Osteoblast (primary cell): Measurements from ENCODE around the gene KAZN. TPM values are rescaled to one million over a fixed set of nuclear protein-coding genes. Genes with fewer than 3 reads are reported as not detected.

Experiments used
- DNase-seq: peaks from one replicate; pipeline ENCODE4 v3.0.0; 2011; ENCODE audit warnings: low spot score, mixed read lengths; ENCODE audit not compliant: insufficient read length; ENCODE audit errors: missing footprints
- H2AFZ ChIP-seq: 2 replicates; pipeline ENCODE4 v1.6.0; 2011; ENCODE audit warnings: mild to moderate bottlenecking, low read length
- H3K27ac ChIP-seq: 2 replicates; pipeline ENCODE4 v1.5.1; 2011; ENCODE audit warnings: mild to moderate bottlenecking, low read depth, low read length, moderate library complexity
- H3K27me3 ChIP-seq: 2 replicates; pipeline ENCODE4 v1.6.0; 2012; ENCODE audit warnings: mild to moderate bottlenecking, control low read depth, inconsistent platforms, low read length, moderate library complexity; ENCODE audit not compliant: insufficient read depth
- H3K36me3 ChIP-seq: 2 replicates; pipeline ENCODE4 v1.5.1; 2011; ENCODE audit warnings: mild to moderate bottlenecking, low read length, control low read depth, moderate library complexity; ENCODE audit not compliant: insufficient read depth
- H3K4me1 ChIP-seq: 2 replicates; pipeline ENCODE4 v1.5.1; 2011; ENCODE audit warnings: mild to moderate bottlenecking, low read length, control low read depth, moderate library complexity; ENCODE audit not compliant: insufficient read depth
- H3K4me2 ChIP-seq: 2 replicates; pipeline ENCODE4 v1.6.0; 2011; ENCODE audit warnings: mild to moderate bottlenecking, low read length; ENCODE audit not compliant: insufficient read depth
- H3K4me3 ChIP-seq: fragments of 200-600 bp; sonication (generic); 3 replicates; pipeline ENCODE4 v1.5.1; 2012; ENCODE audit warnings: mild to moderate bottlenecking, low read length, inconsistent platforms; ENCODE audit not compliant: insufficient read depth
- H3K79me2 ChIP-seq: 2 replicates; pipeline ENCODE4 v1.6.0; 2012; ENCODE audit warnings: mild to moderate bottlenecking, low read length, control low read depth, inconsistent platforms; ENCODE audit not compliant: insufficient read depth
- H3K9me3 ChIP-seq: 2 replicates; pipeline ENCODE4 v1.5.1; 2011; ENCODE audit warnings: low read depth, low read length, control low read depth
- H4K20me1 ChIP-seq: 2 replicates; pipeline ENCODE4 v1.6.0; 2012; ENCODE audit warnings: mild to moderate bottlenecking, low read length, control low read depth; ENCODE audit not compliant: insufficient read depth
- total RNA-seq: library from RNA; depleted of rRNA; stranded (reverse); fragments of >200 nt; gene quantifications from 2 replicates; pipeline ENCODE4 v1.2.3, GENCODE V29; 2012
- TF ChIP-seq, protein P1 (sequence below): IDR thresholded peaks from 2 replicates; pipeline ENCODE4 v1.5.1; 2011; ENCODE audit warnings: mild to moderate bottlenecking, low read depth, low read length, moderate library complexity; ENCODE audit errors: extremely low read depth

Gene KAZN
- total RNA-seq, 1 donor: 9.0 TPM

DNA sequence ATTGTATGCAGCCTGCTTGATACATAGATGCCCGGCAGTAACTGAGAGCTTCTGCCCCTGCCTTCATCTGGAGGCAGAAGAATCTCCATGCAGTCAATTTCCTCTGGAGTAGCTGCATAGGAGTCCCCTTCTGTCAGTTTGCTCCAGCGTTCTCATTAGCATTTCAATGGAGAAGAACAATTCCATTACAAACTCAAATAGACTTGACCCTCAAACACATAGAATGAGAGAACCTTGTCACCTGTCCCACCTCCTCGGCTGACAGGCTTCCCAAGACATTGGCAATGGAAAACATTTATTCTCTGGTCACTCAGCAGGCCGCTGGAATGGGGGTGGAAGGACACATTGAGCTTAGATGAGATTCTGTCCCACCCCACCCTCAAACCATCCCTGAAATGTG, 509.4 kb downstream of the KAZN start:
- Histone ChIP-seq H3K9me3 (no peaks in the 10 kb centered on the region), H3K4me3 (no peak overlapping the region), H2AFZ (no peak overlapping the region), H3K79me2 (no peaks in the 10 kb centered on the region), H3K27ac (no peak overlapping the region), H3K4me1 (no peaks in the 10 kb centered on the region), H3K36me3 (no peaks in the 10 kb centered on the region), H4K20me1 (no peaks in the 10 kb centered on the region), H3K27me3 (no peaks in the 10 kb centered on the region), H3K4me2 (no peak overlapping the region)
- no peak for DNase-seq
- TF ChIP-seq, protein P1, sequence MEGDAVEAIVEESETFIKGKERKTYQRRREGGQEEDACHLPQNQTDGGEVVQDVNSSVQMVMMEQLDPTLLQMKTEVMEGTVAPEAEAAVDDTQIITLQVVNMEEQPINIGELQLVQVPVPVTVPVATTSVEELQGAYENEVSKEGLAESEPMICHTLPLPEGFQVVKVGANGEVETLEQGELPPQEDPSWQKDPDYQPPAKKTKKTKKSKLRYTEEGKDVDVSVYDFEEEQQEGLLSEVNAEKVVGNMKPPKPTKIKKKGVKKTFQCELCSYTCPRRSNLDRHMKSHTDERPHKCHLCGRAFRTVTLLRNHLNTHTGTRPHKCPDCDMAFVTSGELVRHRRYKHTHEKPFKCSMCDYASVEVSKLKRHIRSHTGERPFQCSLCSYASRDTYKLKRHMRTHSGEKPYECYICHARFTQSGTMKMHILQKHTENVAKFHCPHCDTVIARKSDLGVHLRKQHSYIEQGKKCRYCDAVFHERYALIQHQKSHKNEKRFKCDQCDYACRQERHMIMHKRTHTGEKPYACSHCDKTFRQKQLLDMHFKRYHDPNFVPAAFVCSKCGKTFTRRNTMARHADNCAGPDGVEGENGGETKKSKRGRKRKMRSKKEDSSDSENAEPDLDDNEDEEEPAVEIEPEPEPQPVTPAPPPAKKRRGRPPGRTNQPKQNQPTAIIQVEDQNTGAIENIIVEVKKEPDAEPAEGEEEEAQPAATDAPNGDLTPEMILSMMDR: no peak

DNA sequence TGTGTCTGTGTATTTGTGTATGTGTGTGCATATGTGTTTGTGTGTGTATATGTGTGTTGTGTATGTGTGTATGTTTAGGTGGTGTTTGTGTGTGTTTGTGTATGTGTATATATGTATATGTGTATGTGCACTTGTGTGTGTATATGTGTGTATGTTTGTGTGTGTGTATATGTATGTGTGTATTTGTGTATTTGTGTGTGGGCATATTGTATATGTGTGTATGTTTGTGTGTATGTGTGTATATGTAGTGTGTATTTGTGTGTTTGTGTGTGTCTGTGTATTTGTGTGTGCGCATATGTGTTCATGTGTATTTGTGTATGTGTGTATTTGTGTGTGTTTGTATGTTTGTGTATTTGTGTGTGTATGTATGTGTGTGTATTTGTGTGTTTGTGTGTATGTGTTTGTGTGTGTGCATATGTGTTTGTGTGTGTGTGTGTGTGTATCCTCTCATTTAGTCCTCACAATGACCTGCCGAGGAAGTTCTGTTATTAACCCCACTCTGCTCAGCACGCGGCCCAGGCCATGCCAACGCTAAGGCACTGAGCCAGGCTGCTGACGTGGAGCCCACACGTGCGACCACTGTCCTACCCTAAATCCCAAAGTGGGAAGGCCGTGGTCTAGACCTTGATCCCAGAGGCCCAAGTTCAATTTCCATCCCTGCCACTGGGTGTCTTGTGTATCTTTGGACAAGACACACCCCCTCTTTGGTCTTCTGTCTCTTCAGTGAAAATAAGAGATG, 511.8 kb downstream of the KAZN start:
- Histone ChIP-seq H3K4me1 (no peaks in the 10 kb centered on the region), H3K27me3 (no peaks in the 10 kb centered on the region), H3K36me3 (no peaks in the 10 kb centered on the region), H3K4me2 (no peak overlapping the region), H3K27ac (no peak overlapping the region), H3K9me3 (no peaks in the 10 kb centered on the region), H3K79me2 (no peaks in the 10 kb centered on the region), H3K4me3 (no peak overlapping the region), H4K20me1 (no peaks in the 10 kb centered on the region), H2AFZ (no peak overlapping the region)
- peak; percentile 39 for DNase-seq
- TF ChIP-seq, protein P1: no peak

DNA sequence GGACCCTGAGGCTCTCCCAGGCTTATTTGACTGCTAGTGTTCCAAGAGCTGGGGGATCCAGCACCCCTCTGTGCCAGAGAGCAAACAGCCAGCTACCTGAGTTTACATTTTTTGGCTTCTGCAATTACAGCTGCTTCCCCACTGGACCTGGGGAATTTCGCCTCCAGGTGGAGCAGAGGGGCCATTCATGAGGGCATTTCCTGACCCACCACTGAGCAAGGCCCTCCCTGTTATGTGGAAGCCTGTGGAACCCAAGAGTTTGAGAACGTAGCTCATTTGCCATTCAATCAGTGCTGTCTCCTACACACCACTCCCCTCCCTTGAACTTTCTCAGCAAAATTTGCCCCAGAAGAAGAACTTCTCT, 512.4 kb downstream of the KAZN start:
- no peaks in the 10 kb centered on the region for H3K27me3 ChIP-seq
- no peaks in the 10 kb centered on the region for H3K36me3 ChIP-seq
- TF ChIP-seq, protein P1: no peak

DNA sequence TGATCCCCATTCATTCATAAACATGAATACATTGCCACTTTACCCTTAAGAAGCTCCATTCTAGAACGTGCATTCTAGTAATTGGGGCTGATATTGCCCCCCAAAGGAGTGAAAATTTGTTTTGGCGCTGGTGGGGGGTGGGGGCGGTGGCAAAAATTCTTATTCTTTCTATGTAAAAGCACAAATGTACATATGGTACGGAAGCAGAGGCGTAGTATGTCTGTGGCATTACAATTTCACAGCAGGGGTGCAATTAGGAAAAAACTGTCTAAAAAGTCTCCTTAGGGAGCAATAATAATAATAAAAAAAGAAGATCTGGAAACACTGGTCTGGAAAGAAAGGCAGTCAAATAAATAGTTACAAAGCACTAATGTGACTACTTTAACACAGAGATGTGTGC, 514.7 kb downstream of the KAZN start:
- H3K4me1 ChIP-seq: no peaks in the 10 kb centered on the region
- TF ChIP-seq, protein P1: no peak

More for the DNA sequence above, 512.4 kb downstream of the KAZN start:
- Histone ChIP-seq H3K27ac (no peak overlapping the region), H3K4me2 (no peak overlapping the region), H3K9me3 (no peaks in the 10 kb centered on the region), H2AFZ (no peak overlapping the region), H4K20me1 (no peaks in the 10 kb centered on the region), H3K4me3 (no peak overlapping the region), H3K4me1 (no peaks in the 10 kb centered on the region), H3K79me2 (no peaks in the 10 kb centered on the region)
- peak; percentile 63 for DNase-seq

More for the DNA sequence above, 514.7 kb downstream of the KAZN start:
- no peaks in the 10 kb centered on the region for H3K9me3 ChIP-seq
- H4K20me1 ChIP-seq: no peaks in the 10 kb centered on the region
- no peak overlapping the region for H3K4me3 ChIP-seq
- DNase-seq: no peak
- H3K27ac ChIP-seq: no peak overlapping the region
- no peak overlapping the region for H3K4me2 ChIP-seq
- no peaks in the 10 kb centered on the region for H3K36me3 ChIP-seq
- H3K27me3 ChIP-seq: peaks cover 5% of the 10 kb centered on the region
- H2AFZ ChIP-seq: no peak overlapping the region
- no peaks in the 10 kb centered on the region for H3K79me2 ChIP-seq
